Stimulated activated CD4-positive, alpha-beta T cell treated with anti-CD3 and anti-CD28 coated beads, TNF-alpha, amount 100 ng/mL, for 1 hour (primary cell): ENCODE results near the gene SHF.
A peak's percentile ranks its signal among the peaks of the same experiment; 100 is the strongest.

Experiments
- DNase-seq, 3 donors: peaks; one replicate each; pipeline ENCODE4 v3.0.0-alpha.2; 2020; ENCODE audit warnings: low read depth in 3 of 3, low spot score in 1 of 3

Gene SHF

DNA sequence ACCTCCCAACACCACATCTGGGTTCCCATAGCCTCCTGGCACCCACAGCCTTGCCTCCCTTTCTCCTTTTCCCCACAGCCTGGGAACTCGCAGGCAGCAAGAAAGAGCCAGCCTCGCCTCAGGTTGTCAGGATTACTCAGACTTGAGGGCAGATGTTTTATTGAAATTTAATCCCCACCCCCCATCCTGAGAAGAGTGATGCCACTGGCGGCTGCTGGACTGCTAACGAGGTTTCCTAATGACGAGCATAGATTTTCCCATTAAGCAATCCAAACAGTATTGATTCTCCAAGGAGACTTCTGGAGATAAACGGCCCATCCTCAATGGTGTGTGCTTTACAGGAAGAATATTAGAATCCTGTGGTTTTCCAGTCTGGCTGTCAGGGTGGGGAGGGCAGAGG, 13.7 kb downstream of the SHF start:
- no peak for DNase-seq

DNA sequence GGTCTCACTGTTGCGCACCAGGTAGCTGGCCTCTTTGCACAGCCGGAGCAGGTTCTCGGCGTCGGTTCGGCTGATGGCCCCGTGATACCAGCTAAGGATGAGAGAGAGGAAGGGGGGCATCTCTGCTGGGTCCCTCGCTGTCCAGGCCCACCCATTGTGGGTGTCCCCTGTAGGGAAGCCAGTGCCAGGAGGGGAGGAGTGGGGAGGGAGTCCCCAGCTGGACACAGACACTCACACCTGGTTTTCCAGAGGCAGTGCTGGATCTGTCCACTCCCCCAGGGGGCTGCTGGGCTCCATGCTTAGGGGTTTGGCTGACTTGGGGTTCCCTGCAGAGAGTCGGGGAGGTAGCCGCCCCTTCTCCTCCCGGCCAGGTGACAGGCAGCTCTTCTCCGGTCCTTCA, 15.9 kb downstream of the SHF start:
- no peak for DNase-seq

DNA sequence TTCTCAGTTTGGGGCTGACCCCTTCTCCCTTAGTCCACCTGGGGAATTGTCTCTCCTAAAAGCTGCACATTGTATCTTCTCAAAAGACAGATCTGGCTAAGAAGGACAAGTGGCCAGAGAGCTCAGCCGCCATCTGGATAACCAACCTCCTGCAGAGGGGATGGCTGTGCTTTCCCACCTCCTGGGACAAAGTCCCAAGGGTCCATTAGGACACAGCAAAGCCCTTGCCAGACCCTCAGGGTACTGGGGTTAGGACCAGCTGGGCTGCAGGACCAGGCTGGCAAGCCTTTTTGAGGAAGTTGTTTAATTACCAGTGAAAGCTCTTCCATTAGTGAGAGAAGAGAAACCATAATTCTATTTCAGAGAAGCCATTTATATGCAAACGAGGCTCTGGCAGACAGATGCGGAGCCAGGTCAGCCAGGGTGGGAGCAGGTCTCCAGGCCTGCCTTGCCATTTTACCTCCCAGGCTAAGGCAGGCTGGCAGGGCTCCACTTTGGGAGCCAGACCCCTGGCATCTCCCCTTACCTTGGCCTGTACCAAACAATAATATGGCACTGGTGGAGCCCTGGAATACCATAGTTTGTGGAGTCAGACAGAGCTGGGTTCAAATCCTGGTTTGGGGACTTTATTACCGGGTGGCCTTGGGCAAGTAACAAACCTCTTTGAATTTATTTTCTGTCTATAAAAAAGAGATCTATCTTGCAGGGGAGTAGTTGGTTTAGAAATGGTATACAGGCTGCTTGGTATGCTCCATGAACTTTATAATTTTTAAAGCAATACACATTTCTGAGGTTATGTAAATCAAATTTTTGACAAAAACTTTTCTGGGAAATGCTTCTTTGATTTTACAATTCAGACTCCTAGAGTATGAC, 17.9 kb downstream of the SHF start:
- no peak for DNase-seq

DNA sequence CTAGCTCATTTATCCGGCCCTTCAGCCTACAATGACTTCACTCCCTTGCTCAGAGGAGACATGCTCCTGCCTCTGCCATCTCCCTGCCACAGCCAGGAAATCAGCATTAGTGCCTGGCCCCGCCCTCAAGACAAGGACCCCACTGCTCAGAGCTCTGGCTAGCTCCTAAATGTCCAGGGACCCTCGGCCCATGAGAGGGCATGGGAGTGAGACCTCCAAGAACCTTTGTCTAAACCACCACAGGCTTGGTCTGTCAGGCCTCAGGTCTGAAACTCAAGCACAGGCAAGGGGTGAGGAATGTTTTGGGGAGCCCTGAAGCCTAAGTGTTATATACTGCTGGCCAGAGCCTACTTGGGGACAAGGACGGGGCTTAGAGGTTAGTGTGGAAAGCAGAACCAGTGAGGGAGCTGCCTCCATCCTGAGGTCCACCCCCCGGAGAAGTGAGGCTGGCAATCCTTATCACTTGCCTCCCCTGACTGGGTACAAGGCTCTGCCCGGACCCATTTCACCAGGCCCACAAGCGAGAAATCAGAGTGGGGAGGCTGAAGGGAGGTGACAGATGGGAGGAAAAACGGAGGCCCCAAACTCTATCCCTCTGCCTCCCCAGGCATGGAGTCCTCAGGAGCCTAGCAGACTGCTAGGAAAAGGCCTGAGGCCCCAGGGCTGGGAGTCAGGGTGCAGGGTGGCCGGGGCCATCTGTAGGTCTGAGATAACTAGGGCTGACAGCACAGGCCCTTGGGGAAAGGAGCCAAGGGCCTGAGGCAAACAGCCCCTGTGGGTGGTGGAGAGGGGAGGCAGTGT, 18.8 kb downstream of the SHF start:
- DNase-seq: no peak

DNA sequence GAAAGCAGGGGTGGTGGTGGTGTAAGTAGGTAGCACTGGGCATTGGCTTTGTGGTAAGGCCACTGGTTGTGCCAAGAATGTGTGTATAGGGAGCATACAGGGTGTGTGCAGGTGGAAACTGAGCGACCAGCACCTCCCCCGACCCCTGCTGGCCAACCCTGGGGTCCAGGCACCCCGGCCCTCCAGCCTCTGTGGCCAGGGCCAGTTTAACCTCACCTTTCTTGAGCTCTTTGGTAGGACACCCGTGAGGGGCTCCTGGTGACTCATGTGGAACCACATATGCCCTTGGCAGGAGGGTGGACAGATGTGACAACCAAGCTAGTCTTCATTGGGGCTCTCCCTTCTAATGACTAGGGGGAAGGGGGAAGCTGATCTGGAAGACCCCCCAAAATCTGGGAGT, 19.5 kb downstream of the SHF start:
- no peak for DNase-seq

DNA sequence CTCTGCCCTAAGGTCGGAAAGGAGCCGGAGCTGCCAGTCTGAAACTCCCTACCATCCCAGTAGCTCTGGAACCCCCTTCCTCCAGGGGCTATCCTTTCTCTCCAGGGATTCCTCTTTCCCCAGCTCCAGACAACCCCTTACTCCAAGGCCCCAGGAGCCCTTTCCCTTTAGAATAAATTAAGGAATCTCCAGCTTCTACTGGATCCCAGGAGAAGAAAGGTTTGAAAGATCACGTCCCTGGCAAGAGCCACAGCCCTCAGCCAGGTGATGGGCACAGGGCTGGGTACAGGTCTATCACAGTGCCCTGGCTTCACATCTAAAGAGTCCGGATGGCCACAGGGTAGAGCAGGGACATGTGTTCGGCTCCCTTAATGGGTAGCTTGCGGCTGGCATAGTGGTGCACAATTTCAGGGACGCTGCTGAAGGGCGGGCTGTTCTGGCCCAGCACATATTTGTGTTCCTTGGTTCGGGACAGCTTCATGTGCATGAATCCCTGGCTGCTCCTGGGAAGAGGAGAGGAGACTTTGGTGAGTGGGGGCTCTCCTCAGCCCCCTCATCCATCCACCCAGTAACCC, 20.0 kb downstream of the SHF start:
- DNase-seq: no peak

DNA sequence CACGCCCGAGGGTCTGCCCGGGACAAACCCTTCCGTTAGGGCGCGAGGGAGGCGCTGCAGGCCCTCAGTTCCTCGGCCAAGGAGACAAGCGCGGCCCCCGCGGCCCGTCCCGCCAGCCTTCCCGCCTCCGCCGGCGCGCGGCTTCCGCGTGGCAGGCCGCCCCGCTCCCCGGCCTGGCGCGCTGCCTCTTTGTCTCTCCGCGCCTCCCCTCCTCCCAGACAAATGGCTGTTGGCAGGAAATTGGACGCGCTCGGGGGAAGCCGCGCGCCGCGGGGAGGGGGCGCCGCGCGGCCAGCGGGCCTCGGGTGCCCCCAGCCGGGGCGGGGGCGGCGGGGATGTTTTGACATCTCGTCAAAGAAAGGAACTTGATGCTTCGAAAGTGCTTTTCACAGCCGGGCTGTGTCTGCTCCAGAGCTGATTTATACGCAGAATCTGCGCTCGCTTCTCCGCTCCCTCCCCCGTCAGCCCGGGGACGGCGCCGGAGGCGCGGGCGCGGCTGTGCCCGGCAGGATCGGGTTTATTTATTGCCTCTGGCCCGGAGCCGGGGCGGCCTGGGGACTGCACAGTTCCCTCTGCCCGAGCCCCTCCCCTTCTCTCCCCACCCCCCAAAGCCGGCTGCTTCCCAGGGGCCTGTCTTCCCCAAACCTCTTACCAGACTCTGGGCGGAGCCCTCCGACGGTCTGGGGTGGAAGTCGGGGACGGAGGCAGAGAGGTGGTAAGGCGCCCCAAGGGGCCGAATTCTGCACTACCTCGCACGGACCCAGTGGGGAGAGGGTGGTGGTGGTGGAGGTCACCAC, 20.7 kb downstream of the SHF start:
- DNase-seq: peak; percentile 53 to 65 (median 62)

DNA sequence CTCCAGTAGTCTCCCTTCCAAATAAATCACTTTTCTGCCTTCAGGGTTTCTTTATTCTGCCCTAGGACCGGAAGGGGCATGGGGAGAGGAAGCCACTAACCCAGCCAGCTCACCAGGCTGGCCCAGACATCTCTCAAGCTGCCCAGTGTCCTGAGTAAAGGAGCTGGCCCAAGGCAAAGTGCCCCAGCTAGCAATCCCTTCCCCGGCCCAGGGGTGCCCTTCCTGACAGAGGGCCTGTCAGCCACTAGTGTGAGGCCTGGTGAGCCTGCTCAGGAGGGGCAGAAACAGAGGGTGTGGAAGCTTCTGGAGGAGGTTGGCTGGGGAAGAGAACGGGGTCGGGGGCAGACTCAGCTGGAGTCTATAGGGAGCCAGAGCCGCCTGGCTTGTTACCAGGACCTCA, 22.2 kb downstream of the SHF start:
- DNase-seq: no peak

DNA sequence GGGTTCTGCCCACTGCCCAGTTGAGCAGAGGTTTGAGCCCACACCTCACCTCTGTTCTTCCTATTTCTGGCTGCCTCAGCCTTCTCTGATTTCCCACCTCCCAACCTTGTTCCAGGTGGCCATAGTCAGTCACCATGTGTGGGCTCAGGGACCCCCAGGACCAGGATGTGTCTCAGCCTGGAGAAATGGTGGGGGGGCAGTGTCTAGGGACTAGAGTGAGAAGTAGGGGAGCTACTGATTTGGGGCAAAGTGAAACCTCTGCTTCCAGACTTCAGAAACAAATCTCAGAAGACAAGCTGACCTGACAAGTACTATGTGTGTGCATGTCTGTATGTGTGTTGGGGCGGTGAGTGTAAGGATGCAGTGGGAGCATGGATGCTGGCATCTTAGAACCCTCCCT, 22.9 kb downstream of the SHF start:
- DNase-seq: no peak

DNA sequence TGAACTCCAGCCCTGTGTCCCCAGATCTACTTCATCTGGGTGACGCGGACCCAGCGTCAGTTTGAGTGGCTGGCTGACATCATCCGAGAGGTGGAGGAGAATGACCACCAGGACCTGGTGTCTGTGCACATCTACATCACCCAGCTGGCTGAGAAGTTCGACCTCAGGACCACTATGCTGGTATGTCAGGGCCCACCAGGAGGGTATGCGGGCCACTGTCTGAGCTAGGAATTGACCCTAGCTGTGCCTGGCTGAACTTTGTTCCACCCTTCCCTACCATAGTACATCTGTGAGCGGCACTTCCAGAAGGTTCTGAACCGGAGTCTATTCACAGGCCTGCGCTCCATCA, 24.3 kb downstream of the SHF start:
- DNase-seq: no peak

DNA sequence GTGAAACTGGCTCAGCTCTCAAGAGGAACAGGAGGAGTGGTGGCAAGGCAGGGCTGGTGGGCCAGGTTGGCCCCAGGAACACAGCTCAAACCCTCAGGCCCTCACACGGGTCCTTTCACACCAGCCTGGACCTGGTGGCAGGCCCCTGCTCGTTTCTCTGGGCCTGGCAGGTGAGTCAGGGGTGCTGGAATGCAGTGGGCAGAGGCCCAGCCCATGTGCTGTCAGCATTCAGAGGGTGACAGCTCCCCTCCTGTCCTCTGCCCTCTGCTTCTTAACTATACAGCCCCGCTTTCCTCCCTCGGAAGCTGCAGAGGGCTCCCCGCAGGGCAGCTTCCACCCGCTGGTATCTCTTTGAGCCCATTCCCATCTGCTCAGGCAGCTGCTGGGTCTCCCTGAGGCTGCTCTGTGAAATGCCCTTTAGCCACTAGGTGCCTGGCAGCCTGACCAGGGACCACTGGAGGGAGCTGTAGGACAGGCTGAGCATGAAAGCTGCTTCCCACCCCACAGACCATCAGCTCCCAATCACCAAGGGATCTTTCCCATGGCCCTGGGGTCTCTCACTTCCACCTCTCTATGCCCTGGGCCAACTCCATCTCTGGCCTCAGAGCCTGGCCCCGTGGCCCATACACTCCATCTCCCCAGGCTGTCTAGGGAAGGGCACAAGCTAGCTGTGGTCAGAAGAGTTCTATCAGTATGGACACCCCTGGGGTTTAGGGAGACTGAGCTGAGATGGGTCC, 24.8 kb downstream of the SHF start:
- DNase-seq: peak; percentile 9 to 29 (median 28)

DNA sequence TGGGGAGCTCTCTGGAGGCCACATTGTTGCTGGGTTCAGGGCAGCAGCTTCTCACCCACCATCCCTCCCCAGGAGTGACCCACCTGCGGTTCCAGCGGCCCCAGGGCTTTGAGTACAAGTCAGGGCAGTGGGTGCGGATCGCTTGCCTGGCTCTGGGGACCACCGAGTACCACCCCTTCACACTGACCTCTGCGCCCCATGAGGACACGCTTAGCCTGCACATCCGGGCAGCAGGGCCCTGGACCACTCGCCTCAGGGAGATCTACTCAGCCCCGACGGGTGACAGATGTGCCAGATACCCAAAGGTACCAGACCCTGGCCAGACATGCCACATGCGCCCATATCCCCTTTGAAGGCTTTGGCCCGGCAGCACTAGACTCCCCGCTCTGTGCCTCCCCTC, 26.1 kb downstream of the SHF start:
- no peak for DNase-seq

DNA sequence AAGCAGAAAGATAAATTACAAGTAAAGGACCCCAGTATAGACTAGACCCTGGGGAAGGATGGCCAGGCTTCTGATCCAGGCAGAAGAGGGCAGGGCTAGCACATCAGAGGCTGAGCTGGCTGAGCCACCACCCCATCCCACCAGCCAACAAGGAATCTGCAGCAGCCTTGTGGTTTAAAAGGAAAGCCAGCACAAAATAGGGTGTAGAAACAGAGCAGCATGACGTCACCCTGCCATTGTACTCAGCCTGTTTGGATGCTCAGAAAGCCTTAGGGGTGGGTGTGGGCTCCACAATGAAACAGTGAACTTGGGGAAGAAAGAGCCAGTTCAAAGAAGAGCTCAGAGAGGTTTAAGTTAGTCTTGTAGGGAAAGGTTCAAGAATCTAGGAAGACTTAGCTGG, 29.8 kb downstream of the SHF start:
- no peak for DNase-seq

DNA sequence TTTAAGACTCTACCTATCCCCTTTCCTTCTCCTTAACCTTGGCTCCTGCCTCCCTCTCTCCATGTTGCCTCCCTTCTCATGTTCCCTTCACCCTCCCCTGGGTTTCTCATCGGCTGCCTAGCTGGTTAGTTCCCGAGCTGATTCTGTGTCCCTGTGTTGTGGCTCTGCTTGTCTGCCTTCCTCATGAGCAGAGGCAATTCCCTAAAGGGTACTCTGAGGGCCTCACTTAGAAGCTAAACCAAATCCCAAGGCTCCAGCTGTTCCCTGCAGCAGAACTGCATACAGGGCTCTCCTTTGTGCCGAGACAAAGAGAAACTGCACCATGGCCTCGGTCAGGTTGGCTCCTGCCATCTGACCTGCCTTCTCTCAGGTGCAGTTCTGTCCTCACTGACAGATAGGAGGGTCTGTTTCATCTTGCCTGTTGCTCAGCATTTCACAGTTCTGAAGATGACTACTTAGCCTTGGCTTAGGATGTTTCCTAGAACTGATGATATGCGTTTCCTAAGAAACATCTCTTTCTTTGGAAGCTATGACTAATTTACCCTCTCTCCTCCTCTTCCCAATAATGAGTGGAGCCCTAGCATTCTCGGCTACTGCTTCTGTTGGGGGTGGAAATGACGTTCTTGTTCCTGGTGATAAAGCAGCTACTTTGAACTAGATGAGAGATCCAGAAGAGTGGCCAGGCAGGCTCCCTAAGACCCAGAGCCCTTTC, 30.9 kb downstream of the SHF start:
- no peak for DNase-seq

DNA sequence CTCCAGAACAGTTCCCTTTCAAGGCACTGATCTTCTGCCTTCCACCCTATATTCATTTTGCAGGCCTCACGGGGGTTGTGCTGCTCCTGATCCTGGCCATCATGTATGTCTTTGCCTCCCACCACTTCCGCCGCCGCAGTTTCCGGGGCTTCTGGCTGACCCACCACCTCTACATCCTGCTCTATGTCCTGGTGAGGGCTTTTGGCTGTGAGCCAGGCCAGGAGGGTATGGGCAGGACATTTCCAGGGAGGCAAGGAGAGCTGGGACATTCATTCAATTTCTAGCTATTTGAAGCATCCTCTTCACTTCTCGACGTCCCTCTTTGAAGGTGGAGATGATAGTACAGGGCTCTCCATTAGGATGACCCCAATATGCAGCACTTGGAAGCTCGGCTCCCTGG, 32.0 kb downstream of the SHF start:
- DNase-seq: no peak

DNA sequence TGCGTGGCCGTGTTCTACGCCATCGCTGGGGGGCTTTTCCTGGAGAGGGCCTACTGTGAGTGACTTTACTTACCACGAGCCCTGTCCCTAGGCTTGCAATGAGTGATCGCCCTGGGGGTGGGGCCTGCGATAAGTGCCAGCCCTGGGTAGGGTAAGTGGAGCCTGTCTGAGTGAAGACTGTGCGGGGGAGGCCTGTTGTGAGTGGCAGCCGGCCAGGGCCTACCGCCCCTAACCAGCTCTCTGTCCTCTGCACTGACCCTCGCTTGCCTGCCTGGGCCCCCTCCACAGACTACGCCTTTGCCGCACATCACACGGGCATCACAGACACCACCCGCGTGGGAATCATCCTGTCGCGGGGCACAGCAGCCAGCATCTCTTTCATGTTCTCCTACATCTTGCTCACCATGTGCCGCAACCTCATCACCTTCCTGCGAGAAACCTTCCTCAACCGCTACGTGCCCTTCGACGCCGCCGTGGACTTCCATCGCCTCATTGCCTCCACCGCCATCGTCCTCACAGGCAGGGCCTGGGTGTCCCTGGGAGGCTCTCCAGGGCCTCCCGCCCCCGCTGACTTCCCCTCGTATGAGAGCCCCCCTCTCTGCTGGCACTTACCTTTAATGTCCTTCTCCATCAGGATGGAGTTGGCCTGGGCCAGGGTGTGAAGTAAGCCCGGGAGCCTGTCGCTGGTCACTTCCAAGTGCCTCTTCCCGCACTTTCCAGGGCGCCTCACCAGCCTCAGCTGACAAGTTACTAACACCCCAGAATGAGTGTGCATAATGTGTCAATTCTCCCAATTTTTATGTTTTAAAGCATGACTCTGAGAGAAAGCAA, 35.6 kb downstream of the SHF start:
- DNase-seq: no peak

DNA sequence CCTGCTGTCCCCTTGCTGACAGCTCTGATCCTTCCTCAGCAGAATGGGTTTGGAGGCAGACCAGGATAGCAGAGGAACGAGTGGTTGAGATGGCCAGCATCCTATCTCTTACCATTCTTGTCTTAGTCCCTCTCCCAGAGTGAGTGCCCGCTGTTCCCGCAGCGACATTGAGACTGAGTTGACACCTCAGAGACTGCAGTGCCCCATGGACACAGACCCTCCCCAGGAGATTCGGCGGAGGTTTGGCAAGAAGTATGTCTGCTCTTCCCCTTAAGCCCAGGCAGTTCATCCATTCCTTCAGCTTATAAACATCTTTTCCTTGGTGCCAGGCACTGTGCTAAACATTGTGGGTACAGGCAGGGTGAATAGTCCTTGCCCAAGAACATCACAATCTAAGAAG, 36.8 kb downstream of the SHF start:
- DNase-seq: no peak

DNA sequence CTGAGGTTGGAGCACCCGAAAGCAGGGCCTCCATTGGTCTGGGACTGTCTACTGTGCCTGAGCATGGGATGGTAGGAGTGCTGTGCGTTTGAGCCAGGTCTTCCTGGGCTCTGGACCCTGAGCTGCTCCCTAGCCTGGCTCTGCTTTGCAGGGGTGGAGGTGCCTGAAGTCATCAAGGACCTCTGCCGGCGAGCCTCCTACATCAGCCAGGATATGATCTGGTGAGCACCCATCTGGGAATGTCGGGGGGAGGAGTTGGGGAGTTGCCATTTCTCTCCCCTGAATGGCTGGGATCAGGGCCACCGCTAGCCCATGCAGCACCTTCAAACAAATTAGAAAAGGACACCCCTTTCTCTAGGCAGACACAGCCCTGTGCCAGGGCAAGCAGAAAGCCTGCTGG, 37.3 kb downstream of the SHF start:
- DNase-seq: no peak

DNA sequence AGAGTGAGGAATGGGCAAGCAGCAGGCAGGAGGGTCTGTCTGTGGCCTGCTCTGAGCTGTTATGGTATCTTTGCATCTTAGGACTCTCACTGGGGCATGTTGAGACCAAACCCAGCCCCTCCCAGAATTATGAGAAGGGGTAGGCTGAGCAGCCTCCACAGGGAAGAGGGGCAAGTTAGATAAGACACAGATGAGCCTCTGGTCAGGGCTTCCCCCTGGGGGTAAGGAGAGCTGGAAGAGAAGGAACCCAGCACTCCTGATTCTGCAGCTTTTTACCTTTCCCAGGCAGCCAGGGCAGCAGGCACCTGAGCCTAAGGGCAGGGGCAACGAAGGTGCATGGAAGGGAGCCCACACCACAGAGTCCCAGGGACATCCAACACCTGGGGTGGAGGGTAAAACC, 38.7 kb downstream of the SHF start:
- DNase-seq: no peak
